Activated CD8-positive, alpha-beta memory T cell treated with anti-CD3 and anti-CD28 coated beads, Interleukin-2, amount 50 U/mL, for 48 hours (primary cell): ENCODE results near the gene SPRYD7.
"Not testable (repeated sequence)": the region's sequence is repeated elsewhere in the genome, so short reads cannot be mapped to it uniquely, and the experiment has no call there.

Experiments used
- DNase-seq: peaks from one replicate; pipeline ENCODE4 v3.0.0-alpha.2; 2020

Gene SPRYD7

DNA sequence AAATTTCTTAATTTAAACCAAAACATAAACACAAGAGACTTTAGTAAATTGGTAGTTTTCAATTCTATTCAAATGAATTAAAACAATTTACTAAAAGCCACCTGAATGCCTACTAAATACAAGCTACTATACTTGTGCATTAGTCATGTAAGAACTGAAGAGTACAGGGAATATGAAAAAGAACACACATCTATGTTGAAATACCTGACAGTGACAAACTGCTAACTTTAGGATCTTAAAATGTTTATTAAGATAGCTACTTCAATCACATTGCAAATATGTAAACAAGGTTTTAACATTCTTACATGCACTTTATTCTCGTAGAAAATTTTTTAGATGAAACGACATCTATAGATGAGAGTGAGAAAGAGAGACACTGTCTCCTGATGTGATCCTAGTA is 4.1 kb downstream of the SPRYD7 start:
- DNase-seq, result no peak

- DNase-seq, result no peak
Observed at GRCh38 chr13:49927755-49928154, 8.4 kb downstream of the SPRYD7 start.

GRCh38 chr13:49925881-49926418 is 10.2 kb downstream of the SPRYD7 start:
- no peak for DNase-seq

GRCh38 chr13:49922301-49922700 is 13.8 kb downstream of the SPRYD7 start:
- no peak for DNase-seq

DNA sequence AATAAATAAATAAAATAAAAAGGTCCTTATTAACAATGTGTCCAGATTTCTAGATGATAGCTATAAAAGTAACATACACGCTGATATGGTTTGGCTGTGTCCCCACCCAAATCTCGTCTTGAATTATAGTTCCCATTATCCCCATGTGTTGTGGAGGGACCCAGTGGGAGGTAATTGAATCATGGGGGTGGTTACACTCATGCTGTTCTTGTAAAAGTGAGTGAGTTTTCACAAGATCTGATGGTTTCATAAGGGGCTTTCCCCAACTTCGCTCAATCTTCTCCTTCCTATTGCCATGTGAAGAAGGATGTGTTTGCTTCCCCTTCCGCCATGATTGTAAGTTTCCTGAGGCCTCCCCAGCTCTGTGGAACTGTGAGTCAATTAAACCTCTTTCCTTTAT is 15.2 kb downstream of the SPRYD7 start:
- DNase-seq, result not testable (repeated sequence)

DNA sequence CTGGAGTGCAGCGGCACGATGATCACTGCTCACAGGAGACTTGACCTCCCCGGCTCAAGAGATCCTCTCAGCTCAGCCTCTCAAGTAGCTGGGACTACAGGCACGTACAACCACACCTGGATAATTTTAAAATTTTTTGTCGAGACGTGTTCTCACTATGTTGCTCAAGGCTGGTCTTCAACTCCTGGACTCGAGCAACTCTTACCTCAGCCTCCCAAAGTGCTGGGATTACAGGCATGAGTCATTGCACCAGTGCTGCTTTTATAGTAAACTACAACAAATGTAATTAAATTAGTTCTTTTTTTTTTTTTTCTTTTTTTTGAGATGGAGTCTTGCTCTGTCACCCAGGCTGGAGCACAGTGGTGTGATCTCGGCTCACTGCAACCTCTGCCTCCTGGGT is 18.0 kb downstream of the SPRYD7 start:
- not testable (repeated sequence) for DNase-seq

GRCh38 chr13:49914947-49915346 is 21.2 kb downstream of the SPRYD7 start:
- no peak for DNase-seq

DNA sequence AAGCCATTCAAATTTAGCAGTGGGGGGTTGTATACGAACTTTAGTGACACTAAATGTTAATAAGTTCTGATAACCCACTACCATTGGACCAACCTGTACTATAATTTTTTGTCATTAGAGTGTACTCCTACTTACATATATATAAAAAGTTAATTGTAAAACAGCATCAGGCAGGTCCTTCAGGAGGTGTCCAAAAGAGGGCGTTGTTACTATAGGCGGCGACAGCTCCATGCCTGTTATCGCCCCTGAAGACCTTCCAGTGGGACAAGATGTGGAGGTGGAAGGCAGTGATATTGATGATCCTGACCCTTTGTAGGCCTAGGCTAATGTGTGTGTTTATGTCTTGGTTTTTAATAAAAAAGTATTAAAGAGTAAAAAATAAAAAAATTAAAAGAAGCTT is 27.5 kb downstream of the SPRYD7 start:
- DNase-seq, result no peak

DNA sequence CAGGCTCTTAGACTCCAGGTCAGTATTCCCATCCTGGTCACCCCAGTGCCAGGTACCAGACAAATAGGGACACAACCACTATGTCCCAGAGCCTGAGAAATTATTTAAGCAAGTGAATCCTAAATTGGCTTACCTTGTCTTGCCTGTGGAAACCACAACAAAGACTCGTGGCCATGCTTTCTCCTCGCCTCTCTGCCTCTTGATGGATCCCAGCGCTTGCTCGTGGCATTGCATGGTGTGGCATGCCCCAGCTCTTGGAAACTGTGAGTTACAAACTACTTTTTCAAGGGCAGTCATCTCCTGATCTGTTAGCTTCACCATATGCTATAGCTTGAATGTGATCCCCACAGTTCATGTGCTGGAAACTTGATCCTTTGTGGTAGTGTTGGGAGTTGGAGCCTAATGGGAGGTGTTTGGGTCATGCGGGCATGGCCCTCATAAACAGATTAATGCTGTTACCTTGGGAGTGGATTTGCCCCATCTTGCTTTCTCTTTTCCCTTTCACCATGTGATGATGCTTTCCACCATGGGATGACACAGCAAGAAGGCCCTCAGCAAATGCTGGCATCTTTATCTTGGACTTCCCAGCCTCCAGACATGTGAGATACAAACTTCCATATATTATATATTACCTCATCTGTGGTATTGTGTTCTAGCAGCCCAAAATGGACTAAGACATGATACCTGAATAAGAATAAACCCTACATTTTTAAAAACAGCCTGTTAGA is 31.2 kb downstream of the SPRYD7 start:
- no peak for DNase-seq

GRCh38 chr13:49898792-49899191 is 37.3 kb downstream of the SPRYD7 start:
- DNase-seq, result no peak

- no peak for DNase-seq
Observed at GRCh38 chr13:49897713-49898112, 38.4 kb downstream of the SPRYD7 start.

- no peak for DNase-seq
Observed at GRCh38 chr13:49895826-49896225, 40.3 kb downstream of the SPRYD7 start.

GRCh38 chr13:49893591-49893990 is 42.5 kb downstream of the SPRYD7 start:
- DNase-seq, result no peak

DNA sequence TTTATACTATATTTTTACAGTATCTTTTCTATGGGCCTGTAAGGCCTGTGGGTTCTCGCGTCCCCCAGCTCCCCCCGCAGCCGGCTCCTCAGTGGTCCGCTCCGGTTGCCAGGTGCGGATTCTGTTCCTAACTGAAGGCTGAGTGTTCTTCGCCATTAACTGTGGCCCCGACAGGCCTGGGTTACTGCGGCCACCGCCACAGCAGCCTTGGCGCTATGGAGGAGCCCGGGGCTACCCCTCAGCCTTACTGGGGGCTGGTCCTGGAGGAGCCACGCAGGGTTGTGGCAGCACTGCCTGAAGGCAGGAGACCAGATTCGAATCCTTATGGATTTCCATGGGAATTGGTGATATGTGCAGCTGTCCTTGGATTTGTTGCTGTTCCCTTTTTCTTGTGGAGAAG is 45.8 kb downstream of the SPRYD7 start:
- DNase-seq, result no peak

- no peak for DNase-seq
Observed at GRCh38 chr13:49878682-49879081, 57.5 kb downstream of the SPRYD7 start.

GRCh38 chr13:49877629-49878218 is 58.4 kb downstream of the SPRYD7 start:
- no peak for DNase-seq

DNA sequence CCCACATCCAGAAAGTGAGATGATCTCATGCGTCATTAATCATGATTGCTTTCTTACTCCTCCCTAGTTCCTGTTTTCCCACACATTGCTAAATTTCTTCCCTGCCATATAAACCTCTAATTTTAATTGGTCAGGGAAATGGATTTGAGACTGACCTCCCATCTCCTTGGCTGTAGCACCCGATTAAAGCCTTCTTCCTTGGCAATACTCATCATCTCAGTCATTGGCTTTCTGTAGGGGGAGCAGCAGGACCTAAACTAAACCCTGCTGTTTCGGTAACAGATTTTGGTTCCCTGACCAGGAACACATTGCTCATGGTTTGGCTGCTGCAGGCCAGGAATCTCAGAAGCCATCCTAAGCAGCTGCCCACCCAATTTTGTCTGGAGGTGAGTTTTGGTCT is 61.7 kb downstream of the SPRYD7 start:
- no peak for DNase-seq

DNA sequence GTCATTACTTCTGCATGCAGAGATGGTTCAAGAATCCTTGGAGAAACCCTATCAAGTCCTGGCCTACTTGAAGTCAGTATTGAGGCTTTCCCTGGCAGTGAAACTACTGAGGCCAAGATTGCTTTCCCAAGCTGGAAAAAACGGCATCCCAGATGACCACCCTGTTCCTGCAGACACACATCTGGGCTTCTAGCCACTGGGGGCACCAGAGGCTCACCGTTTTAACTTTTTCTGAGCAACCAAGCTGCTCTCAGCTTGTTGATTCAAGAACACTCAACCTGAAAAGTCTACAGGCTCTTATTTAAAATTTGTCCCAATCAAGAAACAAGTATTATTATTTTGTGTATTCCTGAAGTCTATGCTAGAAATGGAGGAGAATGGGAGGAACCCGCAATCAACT is 66.6 kb downstream of the SPRYD7 start:
- DNase-seq, result no peak

- DNase-seq, result no peak
Observed at GRCh38 chr13:49867834-49868233, 68.3 kb downstream of the SPRYD7 start.

- DNase-seq, result no peak
Observed at GRCh38 chr13:49865218-49865617, 70.9 kb downstream of the SPRYD7 start.

- DNase-seq, result no peak
Observed at GRCh38 chr13:49864509-49864908, 71.6 kb downstream of the SPRYD7 start.
